HG03095 (cell line): ENCODE measurements around the gene PTPRN2.

ENCODE experiments used
- ATAC-seq: cut with Tn5 transposase; IDR thresholded peaks from one replicate; pipeline ENCODE4 v1.9.1; 2021; ENCODE audit warnings: moderate library complexity; ENCODE audit not compliant: unreplicated experiment

Gene PTPRN2

GRCh38 chr7:158556721-158557440 lies 30.7 kb downstream of the PTPRN2 start:
- ATAC-seq: no peak

- no peak for ATAC-seq
Measured at GRCh38 chr7:158555034-158555520, 32.5 kb downstream of the PTPRN2 start.

GRCh38 chr7:158550886-158551452 lies 36.7 kb downstream of the PTPRN2 start:
- ATAC-seq: no peak

- ATAC-seq: no peak
Measured at GRCh38 chr7:158550394-158550700, 37.3 kb downstream of the PTPRN2 start.

GRCh38 chr7:158549616-158550393 lies 37.8 kb downstream of the PTPRN2 start:
- ATAC-seq: no peak

GRCh38 chr7:158549176-158549615 lies 38.4 kb downstream of the PTPRN2 start:
- no peak for ATAC-seq

GRCh38 chr7:158548726-158549125 lies 38.9 kb downstream of the PTPRN2 start:
- ATAC-seq: no peak

- no peak for ATAC-seq
Measured at GRCh38 chr7:158547817-158548216, 39.8 kb downstream of the PTPRN2 start.

- no peak for ATAC-seq
Measured at GRCh38 chr7:158546626-158547025, 41.0 kb downstream of the PTPRN2 start.

- no peak for ATAC-seq
Measured at GRCh38 chr7:158546214-158546613, 41.4 kb downstream of the PTPRN2 start.

GRCh38 chr7:158544708-158545107 lies 42.9 kb downstream of the PTPRN2 start:
- ATAC-seq: no peak

GRCh38 chr7:158543840-158544239 lies 43.8 kb downstream of the PTPRN2 start:
- no peak for ATAC-seq

GRCh38 chr7:158542651-158543566 lies 44.7 kb downstream of the PTPRN2 start:
- ATAC-seq: no peak

GRCh38 chr7:158541346-158542010 lies 46.1 kb downstream of the PTPRN2 start:
- no peak for ATAC-seq

GRCh38 chr7:158539711-158540146 lies 47.9 kb downstream of the PTPRN2 start:
- no peak for ATAC-seq

GRCh38 chr7:158538156-158538946 lies 49.3 kb downstream of the PTPRN2 start:
- no peak for ATAC-seq

- no peak for ATAC-seq
Measured at GRCh38 chr7:158537516-158537882, 50.1 kb downstream of the PTPRN2 start.

- no peak for ATAC-seq
Measured at GRCh38 chr7:158536871-158537515, 50.6 kb downstream of the PTPRN2 start.

GRCh38 chr7:158535079-158535478 lies 52.5 kb downstream of the PTPRN2 start:
- no peak for ATAC-seq
